HG02571 (cell line): ENCODE data around the gene FAM184A.

Experiments
- ATAC-seq: cut with Tn5 transposase; IDR thresholded peaks from one replicate; pipeline ENCODE4 v1.9.1; 2021; ENCODE audit warnings: mild to moderate bottlenecking, moderate library complexity; ENCODE audit not compliant: unreplicated experiment

FAM184A gene

GRCh38 chr6:119061215-119061614 lies 17.2 kb downstream of the FAM184A start:
- no peak for ATAC-seq

- no peak for ATAC-seq
Observed at GRCh38 chr6:119060255-119060907, 18.1 kb downstream of the FAM184A start.

DNA sequence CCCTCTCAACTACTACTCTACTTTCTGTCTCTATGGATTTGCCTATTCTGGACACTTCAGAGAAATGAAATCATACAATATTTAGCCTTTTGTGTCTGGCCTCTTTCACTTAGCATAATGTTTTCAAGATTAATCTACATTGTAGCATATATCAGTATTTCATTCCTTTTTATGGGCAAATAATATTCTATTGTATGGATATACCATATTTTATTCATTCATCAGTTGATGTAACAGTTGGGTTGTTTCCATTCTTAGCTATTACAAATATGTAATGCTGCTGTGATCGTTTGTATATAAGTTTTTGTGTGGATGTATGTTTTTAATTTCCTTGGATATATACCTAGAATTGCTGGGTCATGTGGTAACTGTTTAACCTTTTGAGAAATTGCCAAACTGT lies 23.4 kb downstream of the FAM184A start:
- no peak for ATAC-seq

- no peak for ATAC-seq
Observed at GRCh38 chr6:119052987-119053386, 25.5 kb downstream of the FAM184A start.

- ATAC-seq, result no peak
Observed at GRCh38 chr6:119052292-119052889, 26.1 kb downstream of the FAM184A start.

- no peak for ATAC-seq
Observed at GRCh38 chr6:119044255-119044654, 34.2 kb downstream of the FAM184A start.

DNA sequence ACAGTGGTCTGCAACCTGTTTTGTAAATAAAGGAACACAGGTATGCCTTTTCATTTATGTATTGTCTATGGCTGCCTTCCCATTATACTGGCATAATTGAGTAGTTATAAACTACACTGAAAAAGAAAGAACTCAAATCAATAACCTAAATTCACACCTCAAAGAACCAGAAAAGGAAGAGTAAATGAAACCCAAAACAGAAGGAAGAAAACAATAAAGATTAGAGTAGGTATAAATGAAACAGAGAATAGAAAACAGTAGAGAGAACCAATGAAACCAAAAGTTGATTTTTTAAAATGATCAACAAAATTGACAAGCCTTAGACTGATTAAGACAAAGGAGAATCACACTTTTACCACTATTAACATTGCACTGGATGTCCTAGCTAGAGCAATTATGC lies 34.7 kb downstream of the FAM184A start:
- no peak for ATAC-seq

DNA sequence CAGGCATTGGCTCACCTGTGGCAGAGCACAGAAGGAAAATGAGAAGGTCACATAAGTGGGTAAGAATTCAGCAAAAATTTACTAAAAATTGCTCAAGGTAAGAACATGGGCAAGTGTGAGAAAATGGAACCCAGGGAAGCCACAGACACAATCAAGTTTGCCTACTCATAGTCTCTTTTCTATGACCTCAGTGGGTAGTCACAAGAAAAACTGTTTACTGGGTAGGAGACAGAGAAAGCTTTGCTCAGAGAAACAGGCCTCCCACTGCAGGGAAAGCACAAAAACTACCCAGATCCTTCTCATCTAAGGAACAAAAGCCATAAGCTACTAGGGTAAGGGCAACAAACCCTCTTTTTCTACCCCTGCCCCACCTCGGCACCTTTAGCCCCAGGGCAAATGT lies 35.2 kb downstream of the FAM184A start:
- ATAC-seq, result no peak

- no peak for ATAC-seq
Observed at GRCh38 chr6:119040636-119041035, 37.8 kb downstream of the FAM184A start.

DNA sequence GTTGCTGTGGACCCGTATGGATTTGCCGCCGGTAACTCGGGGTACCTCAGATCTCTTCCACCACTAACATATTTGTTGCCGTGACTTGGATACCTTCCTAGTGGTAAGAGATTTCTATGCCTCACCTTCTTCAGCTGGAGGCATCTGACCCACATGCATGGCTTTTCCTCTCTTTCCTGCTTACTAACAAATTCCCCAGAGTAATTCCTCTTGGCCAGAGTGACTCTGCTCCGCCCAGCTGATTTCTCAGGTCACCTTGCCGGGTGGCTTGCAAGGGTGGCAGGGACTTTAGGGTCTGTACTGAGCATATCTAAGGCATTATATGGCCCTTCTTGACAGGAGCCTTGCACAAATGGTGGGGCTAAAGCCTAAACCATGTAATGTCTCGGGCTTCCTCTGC lies 38.2 kb downstream of the FAM184A start:
- ATAC-seq, result no peak

DNA sequence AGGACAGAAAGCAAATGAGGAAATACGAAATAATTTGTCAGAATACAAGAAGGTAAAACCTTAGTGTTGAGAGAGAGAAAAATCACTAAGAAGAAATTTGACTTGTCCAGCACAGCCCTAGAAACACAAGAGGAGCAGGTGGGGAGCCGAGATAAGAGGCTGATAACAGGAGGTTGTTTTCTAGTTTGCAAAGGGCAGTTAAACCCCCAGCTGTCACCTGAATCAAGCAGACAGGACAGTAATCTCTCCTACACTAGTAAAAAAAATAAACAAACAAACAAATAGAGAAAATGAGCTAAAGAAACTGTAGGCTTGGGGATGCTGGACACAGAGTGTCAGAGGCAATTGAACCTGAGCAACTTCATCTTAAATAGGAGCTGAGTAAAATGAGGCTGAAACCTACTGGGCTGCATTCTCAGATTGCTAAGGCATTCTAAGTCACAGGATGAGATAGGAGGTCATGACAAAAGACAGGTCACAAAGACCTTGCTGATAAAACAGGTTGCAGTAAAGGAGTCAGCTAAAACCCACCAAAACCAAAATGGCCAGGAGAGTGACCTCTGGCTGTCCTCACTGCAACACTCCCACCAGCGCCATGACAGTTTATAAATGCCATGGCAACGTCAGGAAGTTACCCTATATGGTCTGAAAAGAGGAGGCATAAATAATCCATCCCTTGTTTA lies 40.4 kb downstream of the FAM184A start:
- ATAC-seq, result no peak

DNA sequence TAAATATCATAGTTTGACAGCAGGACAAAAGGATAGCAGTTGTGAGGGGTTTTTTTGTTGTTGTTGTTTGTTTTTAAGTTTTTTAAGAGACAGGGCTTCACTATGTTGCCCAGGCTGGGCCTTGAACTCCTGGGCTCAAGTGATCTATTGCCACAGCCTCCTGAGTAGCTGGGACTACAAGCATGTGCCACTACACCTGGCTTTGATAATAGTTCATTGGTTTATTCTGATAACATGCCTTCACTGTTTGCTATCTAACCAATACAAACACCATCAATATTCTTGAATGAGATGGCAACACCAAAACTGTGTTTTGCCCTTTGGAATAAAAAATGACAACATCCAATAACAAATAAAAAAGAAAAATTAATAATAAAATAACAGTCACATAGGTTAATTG lies 41.2 kb downstream of the FAM184A start:
- ATAC-seq, result no peak

GRCh38 chr6:119036081-119036480 lies 42.4 kb downstream of the FAM184A start:
- no peak for ATAC-seq

DNA sequence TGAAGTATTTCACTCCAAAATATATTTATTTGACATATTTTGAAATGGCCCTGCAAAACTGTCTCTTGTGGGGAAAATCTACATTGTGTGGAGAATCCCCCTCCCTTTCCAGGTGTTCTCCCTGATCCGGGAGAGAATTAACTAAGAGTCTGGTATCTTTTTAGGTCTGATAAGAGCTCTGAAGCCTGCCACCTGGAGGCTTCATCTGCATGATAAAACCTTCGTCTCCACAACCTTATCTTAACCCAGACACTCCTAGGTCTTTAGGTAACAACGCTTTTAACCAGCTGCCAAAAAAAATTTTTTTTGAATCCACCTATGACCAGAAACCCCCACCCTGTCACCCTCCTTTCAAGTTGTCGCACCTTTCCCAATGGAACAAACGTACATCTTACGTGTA lies 43.0 kb downstream of the FAM184A start:
- no peak for ATAC-seq

- ATAC-seq, result no peak
Observed at GRCh38 chr6:119034827-119035458, 43.5 kb downstream of the FAM184A start.

DNA sequence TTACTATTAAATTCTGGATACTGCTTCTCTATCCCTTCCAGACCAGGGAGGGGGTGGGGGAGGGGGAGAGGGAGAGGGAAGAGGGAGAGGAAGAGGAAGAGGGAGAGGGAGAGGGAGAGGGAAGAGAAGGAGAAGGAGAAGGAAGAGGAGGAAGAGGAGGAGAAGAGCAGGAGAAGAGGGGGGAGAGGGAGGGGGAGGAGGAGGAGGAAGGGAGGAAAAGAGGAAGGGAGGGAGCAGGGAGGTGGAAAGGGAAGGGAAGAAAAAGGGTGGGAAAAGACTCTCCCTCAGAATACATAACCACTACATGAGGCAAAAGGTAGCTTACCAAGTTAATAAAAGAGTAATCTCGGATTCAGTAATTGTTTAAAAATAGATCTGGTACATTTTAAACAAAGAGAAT lies 46.0 kb downstream of the FAM184A start:
- ATAC-seq, result no peak

- no peak for ATAC-seq
Observed at GRCh38 chr6:119030759-119031158, 47.7 kb downstream of the FAM184A start.

- no peak for ATAC-seq
Observed at GRCh38 chr6:119028091-119028490, 50.4 kb downstream of the FAM184A start.

DNA sequence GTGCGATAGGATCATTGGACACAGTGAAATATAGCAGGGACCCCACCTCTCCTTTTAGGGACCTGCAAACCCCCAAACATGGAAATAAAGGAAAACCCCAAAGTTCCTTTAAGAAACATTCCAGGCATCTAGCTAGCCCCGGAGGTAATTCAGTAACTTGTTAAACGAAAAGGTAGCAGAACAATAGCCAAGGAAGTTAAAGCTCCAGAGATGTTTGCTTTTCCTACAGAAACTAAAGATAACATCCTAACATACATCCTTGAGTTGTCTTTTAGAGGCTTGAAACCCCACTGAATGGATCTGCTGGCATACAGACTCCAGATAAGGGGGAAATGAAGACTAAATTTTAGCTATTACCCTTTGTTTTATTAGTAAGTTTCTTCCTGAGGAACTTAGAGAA lies 51.0 kb downstream of the FAM184A start:
- ATAC-seq, result no peak

- ATAC-seq, result no peak
Observed at GRCh38 chr6:119026822-119027221, 51.6 kb downstream of the FAM184A start.

DNA sequence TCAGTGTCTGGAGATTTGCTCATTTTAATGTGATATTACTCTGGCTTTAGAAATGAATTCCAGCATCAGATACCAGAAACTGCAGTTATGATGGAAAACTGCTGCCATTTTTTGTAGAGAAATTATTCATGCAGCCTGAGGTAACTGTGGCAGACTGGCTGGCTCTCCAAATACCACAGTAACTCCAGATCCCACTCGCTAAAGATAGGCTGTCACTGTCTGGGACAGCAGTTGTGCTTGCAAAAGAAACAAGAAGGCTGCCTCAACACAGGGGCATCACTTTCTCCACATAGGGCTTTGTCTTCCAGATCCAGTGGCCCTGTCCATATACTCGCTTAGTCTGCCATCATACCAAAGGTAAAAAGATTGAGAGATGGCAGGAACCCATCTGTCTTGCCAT lies 52.7 kb downstream of the FAM184A start:
- ATAC-seq, result no peak

GRCh38 chr6:119024111-119024510 lies 54.4 kb downstream of the FAM184A start:
- no peak for ATAC-seq
